GM12872 (cell line): ENCODE data around the gene SNX25.

Experiments
- TF ChIP-seq, protein P1 (sequence below): IDR thresholded peaks from 3 replicates; pipeline ENCODE4 v1.5.1; 2011; ENCODE audit warnings: low read depth, mild to moderate bottlenecking, low read length, moderate library complexity; ENCODE audit not compliant: insufficient read depth

Gene SNX25

GRCh38 chr4:185341377-185341776 lies 132.0 kb downstream of the SNX25 start:
- TF ChIP-seq, protein P1, sequence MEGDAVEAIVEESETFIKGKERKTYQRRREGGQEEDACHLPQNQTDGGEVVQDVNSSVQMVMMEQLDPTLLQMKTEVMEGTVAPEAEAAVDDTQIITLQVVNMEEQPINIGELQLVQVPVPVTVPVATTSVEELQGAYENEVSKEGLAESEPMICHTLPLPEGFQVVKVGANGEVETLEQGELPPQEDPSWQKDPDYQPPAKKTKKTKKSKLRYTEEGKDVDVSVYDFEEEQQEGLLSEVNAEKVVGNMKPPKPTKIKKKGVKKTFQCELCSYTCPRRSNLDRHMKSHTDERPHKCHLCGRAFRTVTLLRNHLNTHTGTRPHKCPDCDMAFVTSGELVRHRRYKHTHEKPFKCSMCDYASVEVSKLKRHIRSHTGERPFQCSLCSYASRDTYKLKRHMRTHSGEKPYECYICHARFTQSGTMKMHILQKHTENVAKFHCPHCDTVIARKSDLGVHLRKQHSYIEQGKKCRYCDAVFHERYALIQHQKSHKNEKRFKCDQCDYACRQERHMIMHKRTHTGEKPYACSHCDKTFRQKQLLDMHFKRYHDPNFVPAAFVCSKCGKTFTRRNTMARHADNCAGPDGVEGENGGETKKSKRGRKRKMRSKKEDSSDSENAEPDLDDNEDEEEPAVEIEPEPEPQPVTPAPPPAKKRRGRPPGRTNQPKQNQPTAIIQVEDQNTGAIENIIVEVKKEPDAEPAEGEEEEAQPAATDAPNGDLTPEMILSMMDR, result no peak

GRCh38 chr4:185341841-185342240 lies 132.4 kb downstream of the SNX25 start:
- TF ChIP-seq, protein P1, result no peak

GRCh38 chr4:185343726-185344581 lies 134.6 kb downstream of the SNX25 start:
- TF ChIP-seq, protein P1, result no peak

DNA sequence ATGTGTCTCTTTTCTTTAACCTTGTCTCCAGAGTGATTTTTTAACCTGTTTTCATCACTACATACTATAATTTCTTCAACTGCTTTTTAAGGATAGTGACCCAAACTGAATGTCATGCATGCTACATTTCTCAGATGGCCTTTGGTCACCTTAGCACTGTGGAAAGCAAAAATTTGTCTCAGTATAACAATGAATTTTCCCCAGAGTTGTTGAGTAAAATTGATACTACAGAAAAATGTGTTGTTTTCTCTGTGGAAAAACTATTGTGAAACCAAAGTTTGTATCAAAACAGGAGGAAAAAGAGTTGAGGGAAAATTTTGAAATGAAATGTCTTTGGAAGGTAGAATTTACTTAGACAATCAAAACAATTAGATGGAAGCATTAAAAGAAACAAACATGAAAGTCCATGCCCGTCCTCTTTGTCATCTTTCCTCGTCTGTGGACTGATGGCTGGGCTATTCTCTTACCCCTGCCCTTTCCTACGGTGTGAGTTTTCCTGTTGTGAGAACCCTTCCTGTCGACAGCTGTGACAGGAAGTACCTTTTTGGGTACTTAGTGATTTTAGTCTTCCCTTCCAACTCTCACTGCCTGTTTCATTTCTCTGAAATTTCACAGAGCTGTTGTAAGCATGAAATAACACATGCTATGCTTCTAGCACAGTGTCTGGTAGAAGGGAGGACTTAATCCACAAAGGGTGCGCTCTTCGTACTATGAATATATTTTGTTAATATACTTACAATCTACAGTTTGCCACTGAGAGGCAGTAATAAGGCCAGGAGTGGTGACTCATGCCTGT lies 135.5 kb downstream of the SNX25 start:
- TF ChIP-seq, protein P1, result no peak

- TF ChIP-seq, protein P1, result no peak
Observed at GRCh38 chr4:185346975-185347601, 137.7 kb downstream of the SNX25 start.

- TF ChIP-seq, protein P1, result no peak
Observed at GRCh38 chr4:185351691-185352090, 142.3 kb downstream of the SNX25 start.

DNA sequence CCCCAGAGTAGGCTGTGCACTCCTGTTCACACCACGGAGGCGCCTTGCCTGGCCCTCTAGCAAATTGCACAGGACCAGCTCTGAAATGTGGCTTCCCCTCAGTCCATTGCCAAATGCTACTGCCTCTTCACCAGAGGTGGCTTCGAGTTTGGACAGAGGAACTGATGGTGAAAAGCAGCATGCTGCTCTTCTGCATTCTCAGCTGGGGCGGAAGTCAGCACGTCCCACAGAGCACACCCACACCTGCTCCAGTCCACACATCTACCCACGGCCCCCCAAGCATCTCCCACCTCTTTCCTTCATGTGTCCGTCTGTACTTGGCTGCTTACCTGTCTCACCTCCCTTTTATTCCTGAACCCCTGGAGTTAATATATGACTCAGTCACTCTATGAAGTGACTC lies 142.8 kb downstream of the SNX25 start:
- TF ChIP-seq, protein P1, result no peak
